ENCODE data around the gene WDR5B. TPM values are rescaled to one million over a fixed set of nuclear protein-coding genes. Genes with fewer than 3 reads are reported as not detected.

WDR5B gene
- total RNA-seq = 8.7 TPM

GRCh38 chr3:122415762-122416654 lies at the start of gene WDR5B:
WDR5B (minus strand) TSS chr3:122416062; CDS start chr3:122415528, 534 bp downstream.

GRCh38 chr3:122383771-122384697 lies 31.8 kb downstream of the WDR5B start, which contains the start of gene FAM162A:
FAM162A (plus strand) TSS chr3:122384182; CDS start chr3:122384266, 84 bp downstream.

GRCh38 chr3:122382888-122383666 lies 32.8 kb downstream of the WDR5B start, which contains the start of gene MIX23:
MIX23 (minus strand) TSS chr3:122383231; CDS start chr3:122383224, 7 bp downstream.

Other genes starting within 250 kb of the WDR5B start
- 0.05 TPM for gene CASR, start 232.4 kb downstream of the WDR5B start, total RNA-seq
- gene CSTA, start 90.8 kb downstream of the WDR5B start, total RNA-seq = not detected
- 22.8 TPM for gene MIX23, start 32.8 kb downstream of the WDR5B start, total RNA-seq
- gene FAM162A, start 31.9 kb downstream of the WDR5B start, total RNA-seq = 15.4 TPM
- 68.6 TPM for gene KPNA1, start 98.9 kb upstream of the WDR5B start, total RNA-seq
- gene PARP9, start 148.2 kb upstream of the WDR5B start, total RNA-seq = 15.2 TPM
- 13.0 TPM for gene DTX3L, start 148.3 kb upstream of the WDR5B start, total RNA-seq
- gene PARP15, start 161.6 kb upstream of the WDR5B start, total RNA-seq = 0.82 TPM

Data from camera-type eye (tissue), 1 donor.